GM18951 (cell line): Measurements from ENCODE around the gene CLEC18B.
"Not testable (repeated sequence)": the region's sequence is repeated elsewhere in the genome, so short reads cannot be mapped to it uniquely, and the experiment has no call there.

Source experiments
- POLR2A ChIP-seq: IDR thresholded peaks from 4 replicates; pipeline ENCODE4 v1.6.1; 2011; ENCODE audit warnings: mild to moderate bottlenecking; ENCODE audit not compliant: insufficient read length, insufficient read depth; ENCODE audit errors: extremely low read depth
- in situ Hi-C: fragments of 300-500 bp; cut with MboI; formaldehyde crosslinking; loops from one replicate; pipeline ENCODE4 v1.12.0; 2022; ENCODE audit warnings: low sequenced_read_pairs, mixed read lengths, inconsistent platforms; ENCODE audit not compliant: unreplicated experiment

Gene CLEC18B

DNA sequence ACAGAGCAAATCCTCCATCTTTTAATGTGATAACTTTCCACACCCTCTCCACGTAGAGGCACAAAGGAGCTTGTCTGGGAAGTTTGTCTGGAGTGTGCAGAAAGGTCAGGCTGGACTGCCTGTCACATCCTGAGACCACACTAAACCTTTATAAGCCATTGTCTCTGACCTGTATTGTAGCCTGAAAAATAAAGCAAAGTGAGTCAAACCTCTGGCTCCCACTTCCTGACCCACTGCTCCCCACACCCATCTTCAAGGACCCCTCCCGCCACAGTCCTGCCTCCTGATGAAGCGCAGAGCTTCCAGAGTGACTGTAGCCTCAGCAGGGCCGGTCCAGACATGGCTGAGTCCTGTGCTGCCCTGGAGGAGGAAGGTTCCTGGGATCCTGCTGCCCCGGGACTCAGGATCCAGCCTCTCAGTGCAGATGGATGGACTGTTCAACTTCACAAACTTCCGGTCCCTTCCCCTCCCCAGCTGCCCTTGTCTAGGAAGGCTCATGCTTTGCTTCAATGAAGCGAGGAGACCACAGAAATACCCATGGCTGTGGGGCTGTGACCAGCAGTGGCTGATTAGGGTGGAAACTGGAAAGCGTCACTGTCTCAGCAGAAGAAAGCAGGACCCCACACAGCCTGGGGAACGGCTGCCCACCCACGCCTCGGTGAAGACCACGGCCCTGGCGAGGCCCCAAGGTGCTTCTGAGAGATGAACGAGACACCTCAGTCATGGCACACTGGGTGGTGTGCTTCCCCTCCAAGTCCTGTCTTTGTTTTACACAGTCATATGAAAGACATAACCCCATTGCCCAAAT lies 30.9 kb upstream of the CLEC18B start:
- TF ChIP-seq POLR2A: no peak
- in situ Hi-C loops: loop anchor here (25.0 kb wide), 1 partner anchor 140 kb away; no protein-coding TSS in a partner anchor

DNA sequence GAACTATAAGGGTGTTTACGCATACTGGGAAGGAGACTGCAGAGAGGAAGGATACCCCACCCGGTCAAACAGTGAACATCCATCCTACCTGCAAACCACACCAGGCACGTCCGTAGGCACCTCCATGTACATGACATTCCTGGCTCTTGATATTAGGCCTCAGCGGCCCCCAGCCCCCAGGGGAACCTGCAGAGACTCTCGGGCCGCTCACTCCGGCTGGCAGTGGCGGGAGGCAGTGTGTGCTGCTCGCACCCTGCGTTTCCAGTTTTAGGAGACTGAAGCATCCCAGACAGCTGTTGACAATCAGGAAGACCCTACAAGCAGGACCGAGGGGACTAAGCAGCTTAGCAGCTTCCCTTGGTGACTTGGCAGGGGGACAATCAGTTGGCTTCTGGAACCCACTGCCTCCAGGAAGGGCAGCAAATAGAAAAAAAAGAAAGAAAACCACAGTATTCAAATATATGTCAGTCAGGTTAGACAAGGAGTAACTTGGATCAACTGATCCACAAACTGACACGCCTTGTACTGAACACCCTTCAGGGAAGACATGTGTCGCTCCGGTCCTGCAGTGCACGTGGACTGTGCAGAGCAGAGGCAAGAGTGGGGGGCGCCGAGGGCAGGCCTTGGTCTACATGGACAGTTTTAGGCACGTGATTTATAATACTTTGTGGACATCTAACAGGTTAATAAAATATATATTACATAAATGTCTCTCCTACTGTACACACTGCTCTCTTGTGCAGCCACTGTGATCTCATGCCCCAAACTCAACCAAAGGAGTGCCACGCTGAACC lies 29.9 kb upstream of the CLEC18B start:
- in situ Hi-C loops: loop anchor here (25.0 kb wide), 1 partner anchor 139 kb away; no protein-coding TSS in a partner anchor
- TF ChIP-seq POLR2A: no peak

GRCh38 chr16:74450236-74450635 lies 29.0 kb upstream of the CLEC18B start:
- in situ Hi-C loops: loop anchor here (25.0 kb wide), 1 partner anchor 138 kb away; no protein-coding TSS in a partner anchor
- no peak for TF ChIP-seq POLR2A

GRCh38 chr16:74449470-74449869 lies 28.2 kb upstream of the CLEC18B start:
- in situ Hi-C loops: no loop called here
- TF ChIP-seq POLR2A: no peak

DNA sequence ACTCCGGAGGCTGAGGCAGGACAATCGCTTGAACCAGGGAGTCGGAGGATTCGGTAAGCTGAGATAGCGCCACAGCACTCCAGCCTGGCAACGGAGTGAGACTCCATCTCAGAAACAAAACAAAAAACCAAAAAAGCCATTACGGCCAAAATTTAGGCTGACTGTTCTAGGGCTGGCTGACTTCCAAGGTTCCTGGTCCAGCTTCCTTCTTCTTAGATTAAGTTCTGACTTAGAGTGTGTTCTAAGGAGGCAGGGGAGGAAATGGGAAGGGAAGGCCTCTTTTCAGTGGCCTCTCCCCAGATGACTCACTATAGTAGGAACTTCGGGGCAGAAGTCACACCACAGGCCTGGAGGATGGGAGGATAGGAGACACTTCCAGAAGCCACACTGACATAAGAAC lies 27.7 kb upstream of the CLEC18B start:
- in situ Hi-C loops: no loop called here
- no peak for TF ChIP-seq POLR2A

DNA sequence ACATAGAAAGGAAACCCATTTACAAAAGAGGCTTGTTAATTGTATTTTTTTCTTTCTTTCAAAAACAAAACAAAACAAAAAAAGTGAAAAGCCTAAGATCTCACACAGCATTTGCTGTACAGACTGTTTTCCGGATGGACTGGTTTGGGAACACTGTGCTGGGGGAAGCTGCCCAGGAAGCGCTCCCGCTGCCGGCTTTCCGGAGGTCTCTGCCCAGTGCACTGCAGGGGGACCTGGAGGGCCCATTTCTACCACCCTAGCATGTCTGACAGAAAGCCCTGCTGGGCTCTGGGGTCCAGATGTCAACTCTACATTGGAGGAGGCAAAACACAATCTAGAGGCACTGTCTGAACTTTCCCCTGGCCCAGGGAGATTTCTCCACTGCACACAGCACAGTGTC lies 26.3 kb upstream of the CLEC18B start:
- in situ Hi-C loops: no loop called here
- TF ChIP-seq POLR2A: no peak

DNA sequence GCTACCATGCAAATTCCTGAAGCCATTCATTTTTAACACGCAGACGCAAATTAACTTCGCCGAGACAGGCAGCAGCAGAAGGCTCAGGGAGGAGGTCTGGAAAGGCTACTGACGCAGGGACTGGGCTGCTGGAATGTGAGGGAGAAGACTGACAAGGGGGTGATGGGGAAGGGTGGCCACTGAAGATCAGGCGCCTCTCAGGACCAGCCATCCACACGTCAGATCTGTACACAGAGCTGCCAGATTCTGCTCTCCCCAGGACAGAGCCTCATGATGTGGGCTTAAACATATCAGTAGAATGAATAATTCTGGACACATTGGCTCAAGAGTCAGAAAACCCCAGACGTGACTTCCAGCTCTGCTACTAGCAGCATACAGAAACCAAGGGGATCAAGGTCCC lies 25.6 kb upstream of the CLEC18B start:
- no peak for TF ChIP-seq POLR2A
- in situ Hi-C loops: no loop called here

DNA sequence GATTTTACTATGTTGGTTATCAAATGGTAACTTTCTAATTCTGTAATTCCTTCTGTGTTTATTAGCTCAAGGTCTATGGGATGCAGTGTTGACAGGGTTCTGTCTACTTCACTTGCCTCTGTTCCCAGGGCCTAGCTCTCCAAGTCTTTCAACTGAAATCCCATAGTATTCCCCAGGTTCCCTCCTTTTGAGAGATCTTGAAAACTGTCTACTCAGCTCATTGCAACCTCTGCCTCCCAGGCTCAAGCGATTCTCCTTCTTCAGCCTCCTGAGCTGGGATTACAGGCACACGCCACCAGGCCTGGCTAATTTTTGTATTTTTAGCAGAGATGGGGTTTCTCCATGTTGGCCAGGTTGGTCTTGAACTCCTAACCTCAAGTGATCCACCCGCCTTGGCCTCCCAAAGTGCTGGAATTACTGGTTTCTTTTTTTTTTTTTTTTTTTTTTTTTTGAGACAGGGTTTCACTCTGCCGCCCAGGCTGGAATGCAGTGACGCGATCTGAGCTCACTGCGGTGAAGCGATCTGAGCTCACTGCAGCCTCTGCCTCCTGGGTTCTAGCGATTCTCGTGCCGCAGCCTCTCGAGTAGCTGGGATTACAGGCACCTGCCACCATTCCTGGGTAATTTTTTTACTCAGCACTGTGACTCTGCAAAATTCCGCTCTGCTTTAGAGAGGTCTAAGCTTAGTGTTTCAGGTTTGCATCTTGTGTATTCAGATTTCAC lies 22.5 kb upstream of the CLEC18B start:
- in situ Hi-C loops: not testable (repeated sequence)

- TF ChIP-seq POLR2A: no peak
- in situ Hi-C loops: no loop called here
These were observed 18.4 kb upstream of the CLEC18B start for GRCh38 chr16:74439685-74440084.

- in situ Hi-C loops: no loop called here
- no peak for TF ChIP-seq POLR2A
These were observed 17.3 kb upstream of the CLEC18B start for GRCh38 chr16:74438492-74438979.

- TF ChIP-seq POLR2A: no peak
- in situ Hi-C loops: no loop called here
These were observed 10.2 kb upstream of the CLEC18B start for GRCh38 chr16:74431516-74431915.

DNA sequence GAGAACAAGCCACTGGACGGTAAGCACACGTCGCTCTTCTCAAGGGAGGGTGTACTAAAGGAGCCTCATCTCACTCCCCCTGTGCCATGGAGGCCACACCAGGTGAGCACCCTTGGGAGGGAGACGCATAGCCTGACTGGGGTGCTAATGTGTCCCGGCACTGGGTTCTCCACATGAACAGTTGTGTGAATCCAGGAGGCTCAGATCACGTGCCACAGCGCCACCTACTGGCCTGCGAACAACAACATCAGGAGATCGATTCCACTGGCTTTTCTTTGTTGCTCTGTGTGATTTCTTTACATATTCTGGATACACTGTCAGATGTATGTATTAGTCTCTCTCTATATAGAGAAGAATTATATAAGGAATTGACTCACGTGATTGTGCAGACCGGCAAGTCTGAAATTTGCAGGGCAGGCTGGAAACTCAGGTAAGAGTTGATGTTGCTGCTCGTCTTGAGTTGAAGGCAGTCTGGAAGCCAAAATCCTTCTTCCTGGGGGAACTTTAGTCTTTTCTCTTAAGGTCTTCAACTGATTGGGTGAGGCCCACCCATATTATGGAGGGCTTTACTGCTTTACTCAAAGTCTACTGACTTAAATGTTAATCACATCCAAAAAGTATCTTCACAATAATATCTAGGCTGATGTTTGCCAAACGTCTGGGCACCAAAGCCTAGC lies 8.9 kb upstream of the CLEC18B start:
- in situ Hi-C loops: not testable (repeated sequence)

DNA sequence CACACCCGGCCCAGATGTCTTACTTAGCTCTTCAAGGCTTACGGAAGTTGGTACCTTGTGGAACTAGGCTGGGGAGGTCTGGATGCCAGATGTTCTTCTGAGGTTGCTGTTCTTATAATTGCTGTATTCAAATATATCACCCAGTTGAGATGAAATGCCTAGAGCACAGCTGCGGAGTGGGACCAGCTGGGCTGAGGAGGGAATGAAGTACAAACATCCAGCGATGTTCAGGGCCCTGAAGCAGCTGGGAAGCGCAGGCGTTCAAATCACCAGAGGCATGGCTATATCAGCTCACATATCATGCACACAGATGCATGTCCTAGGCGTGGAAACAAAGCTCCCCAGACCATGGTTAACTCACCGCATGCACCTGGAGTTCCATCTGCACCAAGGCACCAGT lies 7.2 kb upstream of the CLEC18B start:
- in situ Hi-C loops: not testable (repeated sequence)

GRCh38 chr16:74425751-74426150 lies 4.5 kb upstream of the CLEC18B start:
- in situ Hi-C loops: not testable (repeated sequence)

- in situ Hi-C loops: not testable (repeated sequence)
These were observed 2.4 kb upstream of the CLEC18B start for GRCh38 chr16:74423721-74424120.

DNA sequence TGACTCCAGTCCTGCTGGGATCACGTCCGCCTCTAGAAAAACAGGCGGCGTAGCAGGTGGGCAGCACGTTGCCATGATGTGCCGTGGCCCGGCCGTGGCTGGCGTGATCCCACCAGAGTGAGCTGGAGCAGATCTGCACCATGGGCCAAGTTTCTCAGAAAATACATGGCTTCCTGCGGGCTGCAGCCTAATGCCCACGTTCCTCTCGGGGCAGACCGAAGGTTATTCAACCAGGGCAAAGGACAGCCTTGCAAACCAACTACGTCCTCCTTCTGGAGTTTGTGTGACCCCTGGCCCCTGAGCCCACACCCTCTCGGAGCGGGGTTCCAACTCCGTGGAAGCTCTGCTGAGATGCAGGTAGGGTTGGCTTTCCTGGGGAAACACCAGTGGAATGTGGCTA lies 808 bp upstream of the CLEC18B start:
- in situ Hi-C loops: not testable (repeated sequence)

DNA sequence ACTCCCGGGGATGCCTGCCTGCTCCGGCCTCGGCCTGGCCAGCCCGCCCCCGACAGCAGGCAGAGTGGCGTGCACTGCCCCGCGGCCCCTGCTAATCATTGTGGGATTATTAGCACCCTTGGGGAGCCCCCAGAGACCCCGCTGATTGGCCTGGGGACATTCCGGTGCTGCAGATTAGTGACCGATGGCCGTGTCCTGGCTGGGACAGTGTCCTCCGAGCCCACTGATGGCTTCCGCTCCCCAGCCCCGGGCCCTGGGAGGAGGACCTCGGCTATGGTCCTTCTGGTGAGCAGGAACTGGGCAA lies 156 bp upstream of the CLEC18B start:
- in situ Hi-C loops: not testable (repeated sequence)

DNA sequence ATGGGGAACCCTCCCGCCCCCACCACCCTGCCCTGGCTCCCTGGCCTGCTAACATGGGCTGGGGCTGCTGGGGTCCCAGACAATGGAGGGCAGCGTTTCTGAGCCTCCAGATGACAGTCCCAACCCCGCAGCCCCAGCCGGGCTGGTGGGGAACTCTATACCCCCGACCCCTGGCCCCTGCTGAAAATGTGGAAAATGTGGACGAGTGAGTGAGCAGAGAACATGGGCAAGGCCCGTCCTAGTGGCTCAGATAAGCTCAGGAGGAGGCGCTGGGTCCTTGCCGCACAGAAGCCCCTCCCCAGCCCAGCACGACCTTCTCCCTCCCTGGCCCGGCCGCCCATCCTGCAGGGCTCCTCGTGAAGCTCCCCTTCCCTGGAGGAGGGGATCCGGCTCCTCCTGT lies 1.5 kb downstream of the CLEC18B start:
- in situ Hi-C loops: not testable (repeated sequence)
